Measurements from ENCODE around the gene SLC35F4. TPM values are rescaled to one million over a fixed set of nuclear protein-coding genes. Genes with fewer than 3 reads are reported as not detected.

The SLC35F4 gene
- total and polyA plus RNA-seq, 10 of the 15 experiments (the other 5 are each of a cell fraction or from before 2014, with no cell fraction given), result 0.06 to 0.30 TPM; not detected in 8

- 36% methylated on average over 1 of the region's 1 CpG for WGBS (ENCODE audit: insufficient coverage, insufficient replicate concordance, low lambda C conversion rate, missing lambda C conversion rate)
- no peaks in the 10 kb centered on the region for H3K4me1 ChIP-seq (ENCODE audit: control insufficient read depth, insufficient read depth, low read length)
- H3K27me3 ChIP-seq (replicated peaks in 1 of 2; ENCODE audit: control insufficient read depth in 2 of 2, insufficient read depth in 2 of 2, low read length in 1 of 2), result no peaks in the 10 kb centered on the region
- H2AFZ ChIP-seq (ENCODE audit: control insufficient read depth, low read depth, low read length), result no peak overlapping the region
- H3K79me2 ChIP-seq (ENCODE audit: control insufficient read depth, insufficient read depth, low read length), result no peaks in the 10 kb centered on the region
- no peaks in the 10 kb centered on the region; the same call in 1 of the 3 replicates for H3K9me3 ChIP-seq (replicated peaks; ENCODE audit: control insufficient read depth, insufficient read depth, low read length)
- no peak for ATAC-seq
- FAIRE-seq, result no peak
- in situ Hi-C loops (cut with MboI) (no loop called here), intact Hi-C loops (cut with micrococcal nuclease; ENCODE audit: unreplicated experiment) (no loop called here)
- no peak overlapping the region for H3K27ac ChIP-seq (ENCODE audit: control insufficient read depth, insufficient read depth)
- CTCF ChIA-PET, result interaction anchor here (1.7 kb wide), 1 partner anchor 13 kb away, joined by 4 read pairs; no protein-coding TSS in a partner anchor
- RAD21 ChIA-PET (ENCODE audit: unreplicated experiment), result no interaction called here
- H3K4me2 ChIP-seq (ENCODE audit: control insufficient read depth, insufficient read depth), result no peak overlapping the region
- SMC1A ChIA-PET (ENCODE audit: uncharacterized antibody, unreplicated experiment), result interaction anchor here (1.1 kb wide), 1 partner anchor 47 kb away, joined by 3 read pairs; no protein-coding TSS in a partner anchor
- POLR2A ChIA-PET, result interaction anchor here (1.0 kb wide), 1 partner anchor 8 kb away, joined by 3 read pairs; no protein-coding TSS in a partner anchor
- H4K20me1 ChIP-seq (ENCODE audit: control insufficient read depth, insufficient read depth), result no peaks in the 10 kb centered on the region
- no peak for DNase-seq (ENCODE audit: low read depth, low spot score)
- TF ChIP-seq SKIL (IDR thresholded peaks at IDR 0.05; ENCODE audit: low read depth, poor library complexity, severe bottlenecking) (no peak), RFX5 (IDR thresholded peaks at IDR 0.05; ENCODE audit: low read depth, low read length) (no peak), HDGF (IDR thresholded peaks at IDR 0.05) (no peak), CREB1 (IDR thresholded peaks at IDR 0.05; ENCODE audit: low read depth) (no peak), SREBF2 (IDR thresholded peaks at IDR 0.05; ENCODE audit: low read length) (no peak), ESRRA (IDR thresholded peaks at IDR 0.05; ENCODE audit: low read length) (no peak), E2F4 (IDR thresholded peaks at IDR 0.05; ENCODE audit: low read depth, low read length) (no peak), CBFB (IDR thresholded peaks at IDR 0.05; ENCODE audit: low read depth) (no peak), NFXL1 (IDR thresholded peaks at IDR 0.05; ENCODE audit: borderline replicate concordance) (no peak), ZNF622 (IDR thresholded peaks at IDR 0.05) (no peak)
- no TSS peak for BruUV-seq (replicated peaks)
- H3K9ac ChIP-seq (ENCODE audit: control insufficient read depth, insufficient read depth, low read length), result no peak overlapping the region
- no peaks in the 10 kb centered on the region for H3K36me3 ChIP-seq (ENCODE audit: control insufficient read depth in 2 of 2, insufficient read depth in 2 of 2, low read length in 1 of 2)
- H3K4me3 ChIP-seq, result no peak overlapping the region
These were observed 161.1 kb downstream of the SLC35F4 start for GRCh38 chr14:57704763-57705162.
